NCI-H2107 treated with DMSO at 0.1 percent for 48 hours (cell line): ENCODE results near the gene SI.
"Not testable (repeated sequence)": the region's sequence is repeated elsewhere in the genome, so short reads cannot be mapped to it uniquely, and the experiment has no call there.

Source experiments
- DNase-seq: peaks from one replicate; lab custom pipeline; 2025; ENCODE audit not compliant: unreplicated experiment; lab: John Stamatoyannopoulos, UW

The SI gene

GRCh38 chr3:165078293-165078692 lies at the start of gene SI:
TSS of gene SI (minus strand) at chr3:165078496. CDS start at chr3:165076012, 2,484 bp downstream.
- no peak for DNase-seq

DNA sequence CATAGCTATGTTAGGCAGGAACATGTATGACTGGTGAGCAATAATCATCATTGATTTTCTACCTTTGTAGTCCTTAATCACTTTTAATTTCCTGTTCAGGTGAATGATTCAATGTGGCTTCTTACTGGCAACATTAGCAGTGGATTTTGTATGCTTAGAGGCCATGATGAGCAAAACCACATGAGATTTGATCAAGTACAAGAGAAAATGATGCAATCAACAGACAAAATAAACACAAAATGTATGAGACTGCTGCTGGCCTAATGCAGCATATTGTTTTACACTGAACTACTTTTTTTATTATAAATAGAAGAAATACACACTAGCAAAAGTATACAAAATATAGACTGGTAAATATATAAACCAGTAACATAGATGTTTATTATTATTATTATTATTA lies 47.5 kb upstream of the SI start:
- DNase-seq = no peak

DNA sequence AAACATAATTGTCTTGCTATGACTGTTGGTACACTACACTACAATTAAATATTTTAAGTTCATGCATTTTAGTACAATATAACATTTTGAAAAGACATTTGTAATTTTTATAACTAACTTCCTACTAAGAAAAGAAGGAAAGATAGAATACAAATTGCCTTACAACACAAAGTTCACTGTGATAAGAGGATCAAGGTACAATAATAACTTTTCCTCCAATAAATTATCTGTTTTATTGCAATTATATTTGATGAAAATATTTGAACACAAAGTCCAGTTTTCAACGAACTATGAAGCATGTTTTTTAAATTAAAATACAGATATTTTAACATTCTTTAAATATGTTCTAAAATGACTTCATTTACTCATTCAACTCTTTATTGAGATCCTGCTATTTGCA lies 33.1 kb upstream of the SI start:
- no peak for DNase-seq

DNA sequence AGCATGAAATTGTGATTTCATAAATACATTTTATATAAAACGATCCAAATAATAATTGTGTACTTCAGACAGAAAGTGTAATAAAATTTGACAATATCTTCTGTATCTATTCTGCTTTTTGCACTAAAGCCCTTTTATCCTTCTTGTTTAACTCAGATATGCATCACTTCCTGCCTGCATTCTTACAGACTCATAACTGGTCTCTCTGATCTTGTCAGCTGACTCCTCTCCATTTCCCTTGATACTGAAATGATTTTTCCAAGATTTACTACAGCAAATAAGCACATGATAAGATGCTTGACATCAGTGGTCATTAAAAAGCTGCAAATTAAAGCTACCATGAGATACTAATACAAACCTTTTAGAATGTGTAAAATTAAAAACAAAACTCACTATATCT lies 25.3 kb upstream of the SI start:
- no peak for DNase-seq

DNA sequence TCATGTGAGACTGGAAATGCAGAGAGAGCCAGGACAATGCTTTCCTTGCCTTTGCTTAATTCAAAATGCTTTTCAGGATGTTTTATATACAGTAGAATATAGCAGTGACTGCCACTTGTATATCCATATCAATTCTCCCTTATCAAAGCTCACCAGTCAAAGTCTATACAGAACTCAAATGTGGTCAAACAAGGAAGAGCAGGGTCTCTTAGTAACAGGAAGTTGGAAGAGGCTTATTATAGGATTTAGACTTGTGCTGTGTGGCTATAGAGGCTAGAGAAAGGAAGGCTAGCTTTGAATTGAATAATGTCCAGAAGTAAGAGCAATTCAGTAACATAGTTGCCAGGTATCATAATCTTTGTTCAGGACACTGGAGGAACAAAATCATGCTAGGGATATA lies 4.4 kb upstream of the SI start:
- no peak for DNase-seq

- no peak for DNase-seq
These were observed 2.9 kb upstream of the SI start for GRCh38 chr3:165081183-165081582.

DNA sequence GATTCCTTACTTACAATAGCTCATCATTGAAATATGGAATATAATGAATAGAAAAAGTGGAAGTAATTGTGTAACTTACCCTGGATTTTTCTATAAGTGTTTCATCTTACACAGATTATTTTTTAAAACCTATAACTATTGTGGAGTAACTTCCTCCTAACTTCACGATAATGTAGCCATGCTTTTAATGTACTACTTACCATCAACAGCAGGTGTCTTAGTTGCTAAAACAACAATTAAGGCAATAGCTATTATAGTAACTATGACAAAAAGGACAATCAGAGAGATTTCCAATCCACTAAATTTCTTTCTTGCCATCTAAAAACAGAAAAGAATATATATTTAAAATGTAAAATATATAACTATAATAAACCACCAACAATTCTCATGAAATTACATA lies 2.6 kb downstream of the SI start:
- no peak for DNase-seq

GRCh38 chr3:165070682-165071081 lies 7.6 kb downstream of the SI start:
- DNase-seq = no peak

DNA sequence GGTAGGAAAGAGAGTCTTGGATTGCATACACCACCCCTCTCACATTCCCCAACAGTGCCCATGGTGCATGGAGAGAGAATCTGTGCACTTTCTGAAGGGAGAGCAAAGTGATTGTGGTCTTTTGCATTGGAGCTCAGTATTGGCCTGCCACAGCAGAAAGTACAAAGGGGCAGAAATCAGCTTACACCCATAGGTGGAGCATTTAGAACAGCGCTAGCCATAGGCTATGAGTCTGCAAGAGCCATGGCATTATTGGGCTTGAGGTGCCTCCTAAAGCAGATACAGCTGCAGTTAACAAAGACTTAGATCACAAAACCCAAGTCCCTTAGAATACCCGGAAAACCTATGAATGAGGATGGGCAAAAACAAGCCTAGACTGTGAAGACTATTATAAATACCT lies 21.8 kb downstream of the SI start:
- no peak for DNase-seq

GRCh38 chr3:165040186-165040585 lies 38.1 kb downstream of the SI start:
- no peak for DNase-seq

- DNase-seq = no peak
These were observed 66.7 kb downstream of the SI start for GRCh38 chr3:165011557-165011956.

GRCh38 chr3:164984947-164985346 lies 93.3 kb downstream of the SI start:
- no peak for DNase-seq

- DNase-seq = no peak
These were observed 115.7 kb downstream of the SI start for GRCh38 chr3:164962610-164963009.

GRCh38 chr3:164952966-164953365 lies 125.3 kb downstream of the SI start:
- DNase-seq = no peak

DNA sequence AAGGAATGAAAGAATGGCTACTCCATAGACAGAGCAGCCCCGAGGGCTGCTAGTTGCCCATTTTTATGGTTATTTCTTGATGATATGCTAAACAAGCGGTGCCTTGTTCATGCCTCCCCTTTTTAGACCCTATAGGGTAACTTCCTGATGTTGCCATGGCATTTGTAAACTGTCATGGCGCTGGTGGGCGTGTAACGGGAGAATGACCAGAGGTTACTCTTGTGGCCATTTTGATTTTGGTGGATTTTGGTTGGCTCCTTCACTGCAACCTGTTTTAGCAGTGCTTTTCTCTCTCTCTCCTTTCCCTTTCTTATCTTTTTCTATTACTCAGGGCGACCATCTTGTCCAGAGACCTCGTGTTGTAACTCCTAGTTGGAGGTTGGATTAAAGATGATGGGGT lies 126.9 kb downstream of the SI start:
- not testable (repeated sequence) for DNase-seq

GRCh38 chr3:164940745-164941144 lies 137.6 kb downstream of the SI start:
- no peak for DNase-seq

- no peak for DNase-seq
These were observed 148.7 kb downstream of the SI start for GRCh38 chr3:164929642-164930041.
